IMR-90 (cell line): ENCODE results near the gene APOB. TPM values are rescaled to one million over a fixed set of nuclear protein-coding genes. Genes with fewer than 3 reads are reported as not detected.

Experiments
- ATAC-seq: fragments of 200-7000 bp; cut with Tn5 transposase; 2 replicates; pipeline ENCODE4 v1.9.1; 2020; ENCODE audit warnings: low read depth, mild to moderate bottlenecking, moderate library complexity
- BruUV-seq: library from RNA; stranded (reverse); fragments of 400-500 nt; replicated peaks from 2 replicates; lab custom pipeline; 2021; lab: Mats Ljungman, UMichigan
- CTCF ChIA-PET: fragments of 300-600 bp; formaldehyde crosslinking; extraction: SDS; loops from one replicate; lab custom pipeline; 2021; ENCODE audit warnings: antibody characterized with exemption; lab: Yijun Ruan, JAX
- POLR2A ChIA-PET: fragments of 300-600 bp; sonication (Branson Sonifier 250); formaldehyde crosslinking; loops from one replicate; lab custom pipeline; 2022; ENCODE audit warnings: antibody characterized with exemption; ENCODE audit not compliant: unreplicated experiment; lab: Charles Lee
- DNase-seq: peaks from one replicate; pipeline ENCODE4 v3.0.0; 2013
- H2AFZ ChIP-seq: replicated peaks from 2 replicates; pipeline ENCODE3; 2013; ENCODE audit warnings: low read length, mild to moderate bottlenecking; ENCODE audit not compliant: poor library complexity
- H2AK5ac ChIP-seq: 2 replicates; pipeline ENCODE4 v1.6.1; 2013; ENCODE audit warnings: low read depth, low read length, inconsistent platforms
- H2AK9ac ChIP-seq: replicated peaks from 2 replicates; pipeline ENCODE3; 2013; ENCODE audit warnings: mild to moderate bottlenecking, low read depth, low read length, moderate library complexity; ENCODE audit not compliant: poor library complexity
- H2BK120ac ChIP-seq: 2 replicates; pipeline ENCODE4 v1.6.1; 2013; ENCODE audit warnings: low read depth, low read length, inconsistent platforms
- H2BK15ac ChIP-seq: 3 replicates; pipeline ENCODE4 v1.6.1; 2013; ENCODE audit warnings: low read depth, low read length, inconsistent platforms
- H2BK20ac ChIP-seq: 2 replicates; pipeline ENCODE4 v1.6.1; 2013; ENCODE audit warnings: low read depth, mild to moderate bottlenecking, inconsistent platforms, low read length, moderate library complexity
- H2BK5ac ChIP-seq: 2 replicates; pipeline ENCODE4 v1.6.1; 2013; ENCODE audit warnings: mild to moderate bottlenecking, low read depth, low read length, inconsistent platforms; ENCODE audit not compliant: poor library complexity, severe bottlenecking
- H3K14ac ChIP-seq: replicated peaks from 2 replicates; pipeline ENCODE4 v1.6.1; 2013; ENCODE audit warnings: low read depth, low read length, inconsistent platforms
- H3K18ac ChIP-seq: 2 replicates; pipeline ENCODE4 v1.6.1; 2013; ENCODE audit warnings: low read depth, low read length, control low read depth
- H3K23ac ChIP-seq: 2 replicates; pipeline ENCODE4 v1.6.1; 2013; ENCODE audit warnings: low read depth, low read length, inconsistent platforms
- H3K27ac ChIP-seq: 2 replicates; pipeline ENCODE4 v1.5.1; 2013; ENCODE audit warnings: mild to moderate bottlenecking, control low read depth, low read length; ENCODE audit not compliant: insufficient read depth
- H3K27me3 ChIP-seq: 2 replicates; pipeline ENCODE4 v1.6.1; 2013; ENCODE audit warnings: low read length; ENCODE audit not compliant: control insufficient read depth, insufficient read depth
- H3K36me3 ChIP-seq: 2 replicates; pipeline ENCODE4 v1.6.1; 2013; ENCODE audit warnings: low read length, mixed read lengths; ENCODE audit not compliant: control insufficient read depth, insufficient read depth
- H3K4ac ChIP-seq: 2 replicates; pipeline ENCODE4 v1.6.1; 2013; ENCODE audit warnings: low read depth, low read length, inconsistent platforms
- H3K4me1 ChIP-seq: 2 replicates; pipeline ENCODE4 v1.6.1; 2013; ENCODE audit warnings: low read length, mixed read lengths; ENCODE audit not compliant: control insufficient read depth, insufficient read depth
- H3K4me2 ChIP-seq: 2 replicates; pipeline ENCODE4 v1.6.1; 2013; ENCODE audit warnings: low read depth, mild to moderate bottlenecking, control low read depth, low read length, moderate library complexity
- H3K4me3 ChIP-seq: 2 replicates; pipeline ENCODE4 v1.5.1; 2013; ENCODE audit warnings: low read depth, mild to moderate bottlenecking, control low read depth, low read length, moderate library complexity; ENCODE audit not compliant: insufficient read depth
- H3K56ac ChIP-seq: 2 replicates; pipeline ENCODE4 v1.6.1; 2013; ENCODE audit warnings: low read length, inconsistent platforms; ENCODE audit not compliant: insufficient read depth; ENCODE audit errors: extremely low read depth
- H3K79me1 ChIP-seq, 2 experiments: 2 replicates each; pipeline ENCODE4 v1.6.1; 2013; ENCODE audit warnings: low read length in 2 of 2, inconsistent platforms in 1 of 2, low read depth in 1 of 2
- H3K9ac ChIP-seq: 2 replicates; pipeline ENCODE4 v1.6.1; 2013; ENCODE audit warnings: low read depth, low read length, control low read depth
- H3K9me1 ChIP-seq: 2 replicates; pipeline ENCODE4 v1.6.1; 2013; ENCODE audit warnings: low read length, inconsistent platforms; ENCODE audit not compliant: insufficient read depth
- H3K9me3 ChIP-seq: 2 replicates; pipeline ENCODE4 v1.6.1; 2013; ENCODE audit warnings: low read length; ENCODE audit not compliant: control insufficient read depth, insufficient read depth
- H4K20me1 ChIP-seq: 2 replicates; pipeline ENCODE4 v1.6.1; 2013; ENCODE audit warnings: low read length, inconsistent platforms; ENCODE audit not compliant: insufficient read depth
- H4K5ac ChIP-seq: 2 replicates; pipeline ENCODE4 v1.6.1; 2013; ENCODE audit warnings: mild to moderate bottlenecking, low read depth, low read length, control low read depth
- H4K8ac ChIP-seq, 2 experiments: 2 replicates each; pipeline ENCODE4 v1.6.1; 2013; ENCODE audit warnings: low read depth in 2 of 2, low read length in 2 of 2, control low read depth in 1 of 2, inconsistent platforms in 1 of 2
- H4K91ac ChIP-seq: 2 replicates; pipeline ENCODE4 v1.6.1; 2013; ENCODE audit warnings: low read depth, low read length, inconsistent platforms; ENCODE audit not compliant: insufficient read depth
- MAZ ChIP-seq: IDR thresholded peaks from 2 replicates; pipeline ENCODE4 v1.6.1; 2012; ENCODE audit warnings: low read depth, mild to moderate bottlenecking, low read length, improper control_type of control experiment, moderate library complexity, borderline replicate concordance
- MXI1 ChIP-seq: IDR thresholded peaks from 2 replicates; pipeline ENCODE4 v1.6.1; 2012; ENCODE audit warnings: low read depth, mild to moderate bottlenecking, low read length, moderate library complexity, borderline replicate concordance
- RAD21 ChIP-seq: IDR thresholded peaks from 2 replicates; pipeline ENCODE4 v1.6.1; 2012; ENCODE audit warnings: low read length, improper control_type of control experiment
- WGBS, 2 experiments: methylation state at CpG; one replicate each; pipeline versions ENCODE4 v1.1.5 to v1.1.7; 2013; ENCODE audit warnings: missing lambda C conversion rate in 2 of 2; ENCODE audit not compliant: insufficient read length in 1 of 2; ENCODE audit errors: extremely low coverage in 2 of 2; 5-methylcytosine and 5-hydroxymethylcytosine counted together
- dilution Hi-C: fragments of 300-500 bp; cut with HindIII; formaldehyde crosslinking; loops from one replicate; pipeline ENCODE4 v1.14.3; 2018; ENCODE audit warnings: low sequenced_read_pairs; ENCODE audit not compliant: unreplicated experiment
- in situ Hi-C: fragments of 300-500 bp; cut with MboI; formaldehyde crosslinking; loops from 3 replicates; pipeline ENCODE4 v1.14.3; 2019; ENCODE audit warnings: low sequenced_read_pairs, inconsistent platforms, mixed read lengths
- intact Hi-C: fragments of 100-400 bp; cut with micrococcal nuclease; formaldehyde crosslinking; loops from 2 replicates; pipeline ENCODE4 v1.10.0; 2022
- polyA plus RNA-seq, 3 experiments: library from polyadenylated mRNA; depleted of rRNA; stranded (reverse); fragments of >200 nt; gene quantifications; 2 replicates each; pipeline ENCODE4 v1.2.3, GENCODE V29; 2012; ENCODE audit warnings: low replicate concordance in 1 of 3
- total RNA-seq: library from RNA; depleted of rRNA; stranded (reverse); fragments of >200 nt; gene quantifications from 2 replicates; pipeline ENCODE4 v1.2.3, GENCODE V29; 2012

The APOB gene
- total and polyA plus RNA-seq, 2 of the 4 experiments (the other 2 are of a cell fraction) = under 0.01 TPM; not detected in 1

DNA sequence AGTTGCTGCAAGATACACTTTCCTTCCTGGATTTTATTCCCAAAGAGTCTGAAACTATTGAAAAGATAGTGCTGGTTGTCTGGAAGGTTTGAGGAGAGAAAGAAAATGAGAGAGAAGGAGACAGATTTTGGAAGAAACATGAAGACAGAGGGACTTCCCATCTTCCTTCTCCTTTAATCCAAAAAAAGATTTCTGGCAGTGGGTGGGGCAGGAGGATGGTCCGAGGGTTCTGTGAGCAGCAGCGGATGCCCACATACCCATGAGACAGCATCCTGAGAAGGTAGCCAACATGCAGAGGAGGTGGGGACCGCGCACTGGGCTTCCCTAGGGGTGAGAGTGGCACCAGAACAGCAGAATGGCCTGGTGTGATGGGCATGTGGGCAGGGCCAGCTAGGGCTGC lies 84.6 kb downstream of the APOB start:
- Histone ChIP-seq H3K9ac (no peak overlapping the region), H3K4me2 (no peak overlapping the region), H2AFZ (no peak overlapping the region), H3K4ac (no peak overlapping the region), H4K8ac (no peak overlapping the region), H2BK5ac (no peak overlapping the region), H2AK5ac (no peak overlapping the region), H2BK120ac (no peak overlapping the region), H3K4me1 (no peaks in the 10 kb centered on the region), H3K23ac (no peak overlapping the region), H3K36me3 (no peaks in the 10 kb centered on the region), H3K27ac (no peak overlapping the region), H4K91ac (no peak overlapping the region), H3K79me1 (no peaks in the 10 kb centered on the region), H4K20me1 (no peaks in the 10 kb centered on the region), H2AK9ac (no peak overlapping the region), H3K56ac (no peak overlapping the region), H2BK20ac (no peak overlapping the region), H3K9me1 (no peaks in the 10 kb centered on the region), H3K9me3 (no peaks in the 10 kb centered on the region), H3K4me3 (no peak overlapping the region), H3K18ac (no peak overlapping the region), H3K14ac (no peak overlapping the region), H2BK15ac (no peak overlapping the region), H4K5ac (no peak overlapping the region), H3K27me3 (peaks cover 2% of the 10 kb centered on the region; the same call in 1 of the 2 replicates)
- no TSS peak for BruUV-seq
- no peak for DNase-seq
- ATAC-seq = no peak
- ChIA-PET CTCF (interaction anchor here (0.6 kb wide), 1 partner anchor 290 kb away, joined by 3 read pairs; no protein-coding TSS in a partner anchor), POLR2A (no interaction called here)
- dilution Hi-C loops (no loop called here), intact Hi-C loops (no loop called here), in situ Hi-C loops (no loop called here)
- TF ChIP-seq RAD21 (no peak), MXI1 (no peak), MAZ (no peak)
- WGBS, 2 experiments = no CpG with 5 or more reads among the region's 4 CpGs
